K562 (cell line): ENCODE data around the gene TUB. TPM values are rescaled to one million over a fixed set of nuclear protein-coding genes. Genes with fewer than 3 reads are reported as not detected.

Source experiments
- ATAC-seq: fragments of 200-7000 bp; cut with Tn5 transposase; 3 replicates; pipeline ENCODE4 v1.9.1; 2020; ENCODE audit warnings: moderate library complexity
- BruUV-seq: library from RNA; stranded (reverse); fragments of 400-500 nt; replicated peaks from 2 replicates; lab custom pipeline; 2021; lab: Mats Ljungman, UMichigan
- CTCF ChIA-PET: fragments of 300-600 bp; formaldehyde crosslinking; extraction: SDS; loops from one replicate; lab custom pipeline; 2021; ENCODE audit warnings: low intra/inter-chr PET ratio; lab: Yijun Ruan, JAX
- POLR2A ChIA-PET: fragments of 300-600, 350-650 bp; sonication (Branson Sonifier 250); formaldehyde crosslinking; extraction: SDS; loops from one replicate; lab custom pipeline; 2021; ENCODE audit warnings: antibody characterized with exemption, inconsistent platforms; lab: Yijun Ruan, JAX
- DNase-seq, 4 experiments: peaks; one replicate each; pipeline versions ENCODE4 v3.0.0 to v3.0.0-alpha.2; 2011 to 2018; ENCODE audit warnings: low spot score in 3 of 4, mixed read lengths in 3 of 4; ENCODE audit errors: extremely low read depth in 1 of 4
- FAIRE-seq: peaks from 2 replicates; lab custom pipeline; 2011; peaks lifted over from hg19 to GRCh38; lab: Jason Lieb, UNC
- H2AFZ ChIP-seq: 2 replicates; pipeline ENCODE4 v1.6.0; 2011; ENCODE audit warnings: low read depth, low read length, control low read depth, inconsistent platforms
- H3K27ac ChIP-seq: fragments of 200-600 bp; 3 replicates; pipeline ENCODE4 v1.8.0; 2011; ENCODE audit warnings: low read depth, mild to moderate bottlenecking, control low read depth, inconsistent platforms, low read length, moderate library complexity, mixed read lengths; ENCODE audit errors: extremely low read depth
- H3K27me3 ChIP-seq, 2 experiments: fragments of 300-600 bp in 1 of 2; 2 replicates in 1 of 2; 3 replicates in 1 of 2; pipeline versions ENCODE4 v1.6.0 to v1.8.0; 2011; ENCODE audit warnings: inconsistent platforms in 2 of 2, low read length in 2 of 2, mild to moderate bottlenecking in 1 of 2, mixed read lengths in 1 of 2, moderate library complexity in 1 of 2; ENCODE audit not compliant: control insufficient read depth in 2 of 2, insufficient read depth in 2 of 2
- H3K36me3 ChIP-seq: fragments of 300-600 bp; 3 replicates; pipeline ENCODE4 v1.8.0; 2011; ENCODE audit warnings: mild to moderate bottlenecking, low read length, inconsistent platforms; ENCODE audit not compliant: control insufficient read depth, insufficient read depth
- H3K4me1 ChIP-seq, 2 experiments: fragments of 200-600 bp in 1 of 2; replicated peaks in 1 of 2; 2 replicates in 1 of 2; 3 replicates in 1 of 2; pipeline versions ENCODE4 v1.5.1 to v1.8.0; 2011; ENCODE audit warnings: inconsistent platforms in 2 of 2, low read length in 2 of 2, mild to moderate bottlenecking in 1 of 2, mixed read lengths in 1 of 2, moderate library complexity in 1 of 2; ENCODE audit not compliant: control insufficient read depth in 2 of 2, insufficient read depth in 2 of 2
- H3K4me2 ChIP-seq: 2 replicates; pipeline ENCODE4 v1.6.1; 2011; ENCODE audit warnings: low read length, control low read depth, inconsistent platforms, mixed read lengths; ENCODE audit not compliant: insufficient read depth
- H3K4me3 ChIP-seq: fragments of 200-600 bp; sonication (generic), shearing (Covaris generic); 2 replicates; pipeline ENCODE4 v1.5.1; 2016; ENCODE audit warnings: control low read depth, inconsistent platforms
- H3K79me2 ChIP-seq: fragments of 200-600 bp; 3 replicates; pipeline ENCODE4 v1.8.0; 2011; ENCODE audit warnings: low read length, inconsistent platforms; ENCODE audit not compliant: control insufficient read depth, insufficient read depth
- H3K9ac ChIP-seq, 2 experiments: 2 replicates each; pipeline versions ENCODE4 v1.6.0 to v1.6.1; 2011; ENCODE audit warnings: low read depth in 2 of 2, low read length in 2 of 2, control low read depth in 1 of 2, inconsistent platforms in 1 of 2, mild to moderate bottlenecking in 1 of 2, mixed read lengths in 1 of 2; ENCODE audit not compliant: insufficient read depth in 1 of 2
- H3K9me1 ChIP-seq: one replicate; pipeline ENCODE4 v1.6.0; 2011; ENCODE audit warnings: inconsistent platforms, mild to moderate bottlenecking, low read length, moderate library complexity; ENCODE audit not compliant: control insufficient read depth, insufficient read depth
- H3K9me3 ChIP-seq: replicated peaks from 2 replicates; pipeline ENCODE4 v1.5.1; 2011; ENCODE audit warnings: low read depth, low read length, inconsistent platforms; ENCODE audit not compliant: control insufficient read depth, insufficient read depth
- H4K20me1 ChIP-seq: replicated peaks from 2 replicates; pipeline ENCODE4 v1.6.1; 2011; ENCODE audit warnings: low read length, inconsistent platforms, mixed read lengths; ENCODE audit not compliant: control insufficient read depth, insufficient read depth
- GTF2E2 ChIP-seq: fragments of 200-800 bp; sonication (Bioruptor generic); IDR thresholded peaks from 2 replicates; pipeline ENCODE4 v1.6.1; 2016; ENCODE audit warnings: missing genetic modification characterization, missing compliant biosample characterization
- PHF20 ChIP-seq: fragments of 450-650 bp; IDR thresholded peaks from 2 replicates; pipeline ENCODE4 v1.6.1; 2018; ENCODE audit not compliant: partially characterized antibody
- POU5F1 ChIP-seq: fragments of 150-350 bp; IDR thresholded peaks from 2 replicates; pipeline ENCODE4 v1.6.1; 2014; ENCODE audit warnings: borderline replicate concordance, low read length, low read depth, mild to moderate bottlenecking; ENCODE audit not compliant: partially characterized antibody
- SPI1 ChIP-seq: IDR thresholded peaks from 2 replicates; pipeline ENCODE4 v1.6.1; 2011; ENCODE audit warnings: low read depth, low read length, control low read depth, borderline replicate concordance
- YBX1 ChIP-seq: fragments of 450-650 bp; IDR thresholded peaks from 2 replicates; pipeline ENCODE4 v1.7.1; 2016; ENCODE audit warnings: mild to moderate bottlenecking
- ZNF232 ChIP-seq: sonication (generic); formaldehyde crosslinking; IDR thresholded peaks from 2 replicates; pipeline ENCODE4 v1.8.0; 2022; ENCODE audit warnings: mild to moderate bottlenecking, missing genetic modification reagents
- WGBS: fragments of 100-300 bp; shearing (Covaris generic); methylation state at CpG from one replicate; pipeline ENCODE4 v1.1.6; 2016; ENCODE audit warnings: low coverage, mixed read lengths; ENCODE audit not compliant: insufficient coverage; ENCODE audit errors: missing lambda C conversion rate; 5-methylcytosine and 5-hydroxymethylcytosine counted together
- in situ Hi-C: fragments of 300-500 bp; cut with MboI; formaldehyde crosslinking; loops from 4 replicates; pipeline ENCODE4 v1.15.0; 2018; ENCODE audit warnings: inconsistent platforms, mixed read lengths
- intact Hi-C: fragments of 100-400 bp; cut with micrococcal nuclease; formaldehyde crosslinking; loops from 2 replicates; pipeline ENCODE4 v1.14.2; 2022
- polyA plus RNA-seq, 8 experiments: library from polyadenylated mRNA; depleted of rRNA in 4 of 8; stranded (reverse) in 5 of 8; unstranded in 3 of 8; fragments of >200 nt; fragmentation: Nextera tagmentation in 2 of 8; fragmentation: Illumina TruSeq in 1 of 8; extraction: Ambion mirVana in 2 of 8; extraction: Trizol in 1 of 8; gene quantifications; 2 replicates each; pipeline versions ENCODE4 v1.2.1 to v1.2.3, GENCODE V29; 2011 to 2014; ENCODE audit warnings: inconsistent platforms in 1 of 8, missing spikeins in 1 of 8
- total RNA-seq, 7 experiments: library from RNA; depleted of rRNA in 6 of 7; stranded (reverse); fragments of >200 nt in 6 of 7; fragmentation: Illumina TruSeq in 2 of 7; extraction: Trizol in 2 of 7; gene quantifications; 2 replicates each; pipeline versions ENCODE4 v1.2.1 to v1.2.3, GENCODE V29; 2011 to 2021; ENCODE audit warnings: low replicate concordance in 1 of 7
- TF ChIP-seq, protein P1 (sequence below): sonication (generic); formaldehyde crosslinking; IDR thresholded peaks from 2 replicates; pipeline ENCODE4 v1.8.0; 2022; ENCODE audit warnings: missing genetic modification reagents, mild to moderate bottlenecking, moderate library complexity, borderline replicate concordance

TUB gene
- total and polyA plus RNA-seq, 9 of the 15 experiments (the other 6 are each of a cell fraction or from before 2014, with no cell fraction given), result not detected

DNA sequence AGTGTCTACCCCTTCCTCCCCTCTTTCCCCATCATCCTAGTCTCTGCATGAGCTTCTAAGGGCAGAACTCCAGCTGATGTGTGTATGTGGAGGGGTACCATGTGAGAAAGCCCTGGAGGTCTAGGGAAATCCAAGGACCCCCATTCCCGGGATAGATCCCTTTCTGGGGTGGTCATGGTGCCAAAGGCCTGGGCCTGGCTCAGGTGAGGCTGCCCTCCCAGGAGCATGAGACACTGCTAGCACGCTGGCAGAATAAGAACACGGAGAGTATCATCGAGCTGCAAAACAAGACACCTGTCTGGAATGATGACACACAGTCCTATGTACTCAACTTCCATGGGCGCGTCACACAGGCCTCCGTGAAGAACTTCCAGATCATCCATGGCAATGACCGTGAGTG lies 19.6 kb downstream of the TUB start (continued):
- no peak for TF ChIP-seq YBX1
- TF ChIP-seq, protein P1, sequence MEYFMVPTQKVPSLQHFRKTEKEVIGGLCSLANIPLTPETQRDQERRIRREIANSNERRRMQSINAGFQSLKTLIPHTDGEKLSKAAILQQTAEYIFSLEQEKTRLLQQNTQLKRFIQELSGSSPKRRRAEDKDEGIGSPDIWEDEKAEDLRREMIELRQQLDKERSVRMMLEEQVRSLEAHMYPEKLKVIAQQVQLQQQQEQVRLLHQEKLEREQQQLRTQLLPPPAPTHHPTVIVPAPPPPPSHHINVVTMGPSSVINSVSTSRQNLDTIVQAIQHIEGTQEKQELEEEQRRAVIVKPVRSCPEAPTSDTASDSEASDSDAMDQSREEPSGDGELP (CRISPR knock-in tag), result no peak

DNA sequence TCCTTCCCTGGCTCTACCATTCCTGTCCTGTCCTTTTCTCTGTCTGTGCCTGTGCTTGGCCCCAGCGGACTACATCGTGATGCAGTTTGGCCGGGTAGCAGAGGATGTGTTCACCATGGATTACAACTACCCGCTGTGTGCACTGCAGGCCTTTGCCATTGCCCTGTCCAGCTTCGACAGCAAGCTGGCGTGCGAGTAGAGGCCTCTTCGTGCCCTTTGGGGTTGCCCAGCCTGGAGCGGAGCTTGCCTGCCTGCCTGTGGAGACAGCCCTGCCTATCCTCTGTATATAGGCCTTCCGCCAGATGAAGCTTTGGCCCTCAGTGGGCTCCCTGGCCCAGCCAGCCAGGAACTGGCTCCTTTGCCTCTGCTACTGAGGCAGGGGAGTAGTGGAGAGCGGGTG lies 20.4 kb downstream of the TUB start:
- Histone ChIP-seq H3K9me3 (no peaks in the 10 kb centered on the region), H3K27me3 (peaks cover 0 to 40% of the 10 kb centered on the region in 2 experiments; a peak in 3 of 5 replicates), H3K79me2 (no peaks in the 10 kb centered on the region), H2AFZ (no peak overlapping the region), H3K4me2 (no peak overlapping the region), H3K9me1 (no peaks in the 10 kb centered on the region), H3K36me3 (no peaks in the 10 kb centered on the region), H3K4me3 (no peak overlapping the region), H3K4me1 (no peaks in the 10 kb centered on the region), H4K20me1 (no peaks in the 10 kb centered on the region; the same call in 1 of the 2 replicates), H3K27ac (no peak overlapping the region), H3K9ac (no peak overlapping the region; a peak in 1 of 4 replicates)
- intact Hi-C loops (no loop called here), in situ Hi-C loops (no loop called here)
- DNase-seq (no peak), ATAC-seq (no peak), FAIRE-seq (no peak)
- no peak for TF ChIP-seq GTF2E2 (tag)
- no peak for TF ChIP-seq SPI1
- no peak for TF ChIP-seq POU5F1
- no peak for TF ChIP-seq PHF20
- no peak for TF ChIP-seq ZNF232 (CRISPR knock-in tag)
- POLR2A ChIA-PET, result no interaction called here
- BruUV-seq, result no TSS peak
- CTCF ChIA-PET, result no interaction called here
- WGBS, result 3% methylated on average over 11 of the region's 11 CpGs
